Activated naive CD4-positive, alpha-beta T cell treated with anti-CD3 and anti-CD28 coated beads, Interleukin-2, amount 50 U/mL, for 24 hours (primary cell): ENCODE measurements around the gene GUK1.
A peak's percentile ranks its signal among the peaks of the same experiment; 100 is the strongest.

ENCODE experiments used
- H3K27ac Mint-ChIP-seq: one replicate; pipeline ENCODE4 v1.8.0; 2021; ENCODE audit warnings: mild to moderate bottlenecking, mixed read lengths
- H3K27me3 Mint-ChIP-seq: one replicate; pipeline ENCODE4 v1.8.0; 2021; ENCODE audit warnings: mixed read lengths
- H3K36me3 Mint-ChIP-seq: one replicate; pipeline ENCODE4 v1.8.0; 2021; ENCODE audit warnings: mixed read lengths
- H3K4me1 Mint-ChIP-seq: one replicate; pipeline ENCODE4 v1.8.0; 2021; ENCODE audit warnings: mixed read lengths
- H3K4me3 Mint-ChIP-seq: one replicate; pipeline ENCODE4 v1.8.0; 2021; ENCODE audit warnings: mild to moderate bottlenecking, mixed read lengths
- H3K9me3 Mint-ChIP-seq: one replicate; pipeline ENCODE4 v1.8.0; 2021; ENCODE audit warnings: mixed read lengths

GUK1 gene

GRCh38 chr1:228150120-228150460 lies 10.0 kb downstream of the GUK1 start:
- Mint-ChIP-seq H3K4me1 (peaks cover 10% of the 10 kb centered on the region), H3K27me3 (no peaks in the 10 kb centered on the region), H3K4me3 (no peak overlapping the region), H3K36me3 (no peaks in the 10 kb centered on the region), H3K27ac (no peak overlapping the region), H3K9me3 (no peaks in the 10 kb centered on the region)

- Mint-ChIP-seq H3K9me3 (no peaks in the 10 kb centered on the region), H3K4me3 (no peak overlapping the region), H3K36me3 (no peaks in the 10 kb centered on the region), H3K4me1 (peaks cover 11% of the 10 kb centered on the region), H3K27me3 (no peaks in the 10 kb centered on the region), H3K27ac (no peak overlapping the region)
Observed at GRCh38 chr1:228150461-228151179, 10.5 kb downstream of the GUK1 start.

- Mint-ChIP-seq H3K36me3 (no peaks in the 10 kb centered on the region), H3K27me3 (no peaks in the 10 kb centered on the region), H3K27ac (no peak overlapping the region), H3K4me3 (no peak overlapping the region), H3K9me3 (no peaks in the 10 kb centered on the region), H3K4me1 (peaks cover 11% of the 10 kb centered on the region)
Observed at GRCh38 chr1:228151180-228151925, 11.3 kb downstream of the GUK1 start.

- Mint-ChIP-seq H3K27ac (no peak overlapping the region), H3K9me3 (no peaks in the 10 kb centered on the region), H3K4me1 (peaks cover 11% of the 10 kb centered on the region), H3K27me3 (no peaks in the 10 kb centered on the region), H3K36me3 (no peaks in the 10 kb centered on the region), H3K4me3 (no peak overlapping the region)
Observed at GRCh38 chr1:228152097-228152917, 12.2 kb downstream of the GUK1 start.

GRCh38 chr1:228152918-228153258 lies 12.8 kb downstream of the GUK1 start:
- no peaks in the 10 kb centered on the region for H3K27me3 Mint-ChIP-seq
- no peaks in the 10 kb centered on the region for H3K9me3 Mint-ChIP-seq
- H3K36me3 Mint-ChIP-seq = no peaks in the 10 kb centered on the region
- peaks cover 11% of the 10 kb centered on the region for H3K4me1 Mint-ChIP-seq
- no peak overlapping the region for H3K27ac Mint-ChIP-seq
- no peak overlapping the region for H3K4me3 Mint-ChIP-seq

GRCh38 chr1:228154021-228154669 lies 14.1 kb downstream of the GUK1 start:
- peaks cover 11% of the 10 kb centered on the region for H3K4me1 Mint-ChIP-seq
- H3K27me3 Mint-ChIP-seq = no peaks in the 10 kb centered on the region
- peak overlapping the region; percentile 53 for H3K27ac Mint-ChIP-seq
- H3K36me3 Mint-ChIP-seq = no peaks in the 10 kb centered on the region
- no peaks in the 10 kb centered on the region for H3K9me3 Mint-ChIP-seq
- no peak overlapping the region for H3K4me3 Mint-ChIP-seq

- Mint-ChIP-seq H3K9me3 (no peaks in the 10 kb centered on the region), H3K27me3 (no peaks in the 10 kb centered on the region), H3K36me3 (no peaks in the 10 kb centered on the region), H3K27ac (peak overlapping the region; percentile 13), H3K4me3 (no peak overlapping the region), H3K4me1 (peaks cover 11% of the 10 kb centered on the region)
Observed at GRCh38 chr1:228154670-228155571, 14.8 kb downstream of the GUK1 start.

- Mint-ChIP-seq H3K9me3 (no peaks in the 10 kb centered on the region), H3K4me3 (no peak overlapping the region), H3K4me1 (peaks cover 11% of the 10 kb centered on the region), H3K27ac (no peak overlapping the region), H3K27me3 (no peaks in the 10 kb centered on the region), H3K36me3 (no peaks in the 10 kb centered on the region)
Observed at GRCh38 chr1:228155596-228156514, 15.8 kb downstream of the GUK1 start.

GRCh38 chr1:228156515-228156881 lies 16.4 kb downstream of the GUK1 start:
- no peaks in the 10 kb centered on the region for H3K36me3 Mint-ChIP-seq
- H3K9me3 Mint-ChIP-seq = no peaks in the 10 kb centered on the region
- no peak overlapping the region for H3K4me3 Mint-ChIP-seq
- H3K27ac Mint-ChIP-seq = no peak overlapping the region
- H3K4me1 Mint-ChIP-seq = peaks cover 14% of the 10 kb centered on the region
- no peaks in the 10 kb centered on the region for H3K27me3 Mint-ChIP-seq

- Mint-ChIP-seq H3K27ac (no peak overlapping the region), H3K4me3 (no peak overlapping the region), H3K9me3 (no peaks in the 10 kb centered on the region)
Observed at GRCh38 chr1:228156941-228157728, 17.1 kb downstream of the GUK1 start.

GRCh38 chr1:228157729-228158126 lies 17.6 kb downstream of the GUK1 start:
- Mint-ChIP-seq H3K27me3 (no peaks in the 10 kb centered on the region), H3K4me1 (peaks cover 23% of the 10 kb centered on the region), H3K9me3 (no peaks in the 10 kb centered on the region), H3K27ac (no peak overlapping the region), H3K36me3 (no peaks in the 10 kb centered on the region), H3K4me3 (no peak overlapping the region)

More at GRCh38 chr1:228156941-228157728, 17.1 kb downstream of the GUK1 start:
- Mint-ChIP-seq H3K4me1 (peaks cover 20% of the 10 kb centered on the region), H3K36me3 (no peaks in the 10 kb centered on the region), H3K27me3 (no peaks in the 10 kb centered on the region)

- Mint-ChIP-seq H3K4me1 (peaks cover 23% of the 10 kb centered on the region), H3K36me3 (no peaks in the 10 kb centered on the region), H3K27me3 (no peaks in the 10 kb centered on the region), H3K27ac (no peak overlapping the region), H3K9me3 (no peaks in the 10 kb centered on the region), H3K4me3 (no peak overlapping the region)
Observed at GRCh38 chr1:228158151-228159007, 18.3 kb downstream of the GUK1 start.
